MG63 (cell line): ENCODE data around the gene NAPSA. TPM values are rescaled to one million over a fixed set of nuclear protein-coding genes. Genes with fewer than 3 reads are reported as not detected.
A peak's percentile ranks its signal among the peaks of the same experiment; 100 is the strongest.

Source experiments
- DNase-seq: peaks from one replicate; pipeline ENCODE4 v3.0.0-alpha.2; 2020
- H3K27me3 ChIP-seq: fragments of 250-450 bp; sonication (Bioruptor Pico); 2 replicates; pipeline ENCODE4 v1.5.1; 2020; ENCODE audit warnings: mild to moderate bottlenecking, moderate library complexity
- H3K36me3 ChIP-seq: fragments of 250-450 bp; sonication (Bioruptor Pico); 2 replicates; pipeline ENCODE4 v1.5.1; 2020; ENCODE audit warnings: mild to moderate bottlenecking, moderate library complexity
- H3K4me3 ChIP-seq: fragments of 250-450 bp; sonication (Bioruptor Pico); 2 replicates; pipeline ENCODE4 v1.5.1; 2020; ENCODE audit warnings: mild to moderate bottlenecking, moderate library complexity
- H3K9me3 ChIP-seq: fragments of 250-450 bp; sonication (Bioruptor Pico); 2 replicates; pipeline ENCODE4 v1.5.1; 2020; ENCODE audit warnings: mild to moderate bottlenecking, moderate library complexity
- total RNA-seq: library from RNA; depleted of rRNA; stranded (reverse); fragments of >200 nt; shearing (Covaris generic); gene quantifications from 2 replicates; pipeline ENCODE4 v1.2.3, GENCODE V29; 2014; ENCODE audit warnings: low replicate concordance; rRNA removed

NAPSA gene
- total RNA-seq, 1 experiment from 2014 or later, result not detected

- Histone ChIP-seq H3K36me3 (no peaks in the 10 kb centered on the region), H3K4me3 (no peak overlapping the region), H3K27me3 (peaks cover 63% of the 10 kb centered on the region), H3K9me3 (no peaks in the 10 kb centered on the region)
- peak; percentile 12 for DNase-seq
Observed at GRCh38 chr19:50315773-50316448, 49.5 kb downstream of the NAPSA start.

GRCh38 chr19:50314724-50315708 lies 50.4 kb downstream of the NAPSA start:
- Histone ChIP-seq H3K9me3 (no peaks in the 10 kb centered on the region), H3K4me3 (no peak overlapping the region), H3K36me3 (no peaks in the 10 kb centered on the region), H3K27me3 (peaks cover 72% of the 10 kb centered on the region)
- no peak for DNase-seq

GRCh38 chr19:50313812-50314536 lies 51.5 kb downstream of the NAPSA start:
- Histone ChIP-seq H3K4me3 (no peak overlapping the region), H3K36me3 (no peaks in the 10 kb centered on the region), H3K9me3 (no peaks in the 10 kb centered on the region), H3K27me3 (peaks cover 74% of the 10 kb centered on the region)
- DNase-seq, result no peak

DNA sequence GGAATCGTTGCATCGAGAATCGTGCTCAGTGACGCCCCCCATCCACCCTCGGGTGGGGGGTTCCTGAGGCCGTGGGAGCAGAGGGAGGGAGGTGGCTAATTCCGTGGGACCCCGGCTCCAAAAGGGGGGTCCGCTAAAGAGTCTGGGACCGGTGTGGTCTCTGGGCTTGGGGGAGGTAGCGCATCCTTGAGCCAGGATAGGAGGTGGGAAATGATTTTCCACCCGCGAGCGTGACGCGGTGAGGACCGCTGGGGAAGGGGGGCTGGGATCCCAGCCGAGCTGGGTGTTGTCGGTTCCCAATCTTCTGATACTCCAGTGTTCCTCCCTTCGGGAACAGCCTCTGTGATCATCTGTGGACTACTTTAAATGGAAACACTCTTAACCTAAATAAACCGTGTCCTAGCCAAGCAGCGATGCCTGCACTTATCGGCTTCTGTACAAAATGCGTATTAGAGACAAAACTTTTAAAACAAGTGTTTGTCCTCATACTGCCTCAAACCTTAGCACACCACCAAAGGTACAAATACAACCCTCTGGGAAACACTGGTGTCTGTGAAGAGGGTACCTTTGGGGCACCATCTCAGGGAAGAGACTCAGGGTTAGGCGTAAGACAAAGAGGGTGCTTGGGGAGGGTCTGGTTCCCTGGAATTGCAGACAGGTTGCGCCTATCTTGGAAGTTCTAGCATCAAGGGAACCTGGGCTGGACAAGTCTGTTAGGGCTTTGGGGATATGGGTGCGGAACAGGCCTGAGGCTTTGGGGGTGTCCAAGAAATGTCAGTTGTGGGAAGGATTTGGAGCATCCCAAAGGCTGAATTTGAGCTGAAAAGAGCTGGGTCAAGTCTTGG lies 52.2 kb downstream of the NAPSA start:
- Histone ChIP-seq H3K27me3 (peaks cover 73% of the 10 kb centered on the region), H3K4me3 (no peak overlapping the region), H3K36me3 (no peaks in the 10 kb centered on the region), H3K9me3 (no peaks in the 10 kb centered on the region)
- DNase-seq, result no peak

- DNase-seq, result peak; percentile 43
- Histone ChIP-seq H3K27me3 (peaks cover 74% of the 10 kb centered on the region), H3K9me3 (no peaks in the 10 kb centered on the region), H3K4me3 (no peak overlapping the region), H3K36me3 (no peaks in the 10 kb centered on the region)
Observed at GRCh38 chr19:50311723-50312635, 53.5 kb downstream of the NAPSA start.

GRCh38 chr19:50310759-50311465 lies 54.5 kb downstream of the NAPSA start:
- Histone ChIP-seq H3K9me3 (no peaks in the 10 kb centered on the region), H3K4me3 (no peak overlapping the region), H3K36me3 (no peaks in the 10 kb centered on the region), H3K27me3 (peaks cover 68% of the 10 kb centered on the region)
- DNase-seq, result no peak

GRCh38 chr19:50309396-50310125 lies 55.9 kb downstream of the NAPSA start:
- H3K9me3 ChIP-seq, result no peaks in the 10 kb centered on the region
- DNase-seq, result no peak
- no peaks in the 10 kb centered on the region for H3K36me3 ChIP-seq
- peaks cover 57% of the 10 kb centered on the region for H3K27me3 ChIP-seq
- no peak overlapping the region for H3K4me3 ChIP-seq

DNA sequence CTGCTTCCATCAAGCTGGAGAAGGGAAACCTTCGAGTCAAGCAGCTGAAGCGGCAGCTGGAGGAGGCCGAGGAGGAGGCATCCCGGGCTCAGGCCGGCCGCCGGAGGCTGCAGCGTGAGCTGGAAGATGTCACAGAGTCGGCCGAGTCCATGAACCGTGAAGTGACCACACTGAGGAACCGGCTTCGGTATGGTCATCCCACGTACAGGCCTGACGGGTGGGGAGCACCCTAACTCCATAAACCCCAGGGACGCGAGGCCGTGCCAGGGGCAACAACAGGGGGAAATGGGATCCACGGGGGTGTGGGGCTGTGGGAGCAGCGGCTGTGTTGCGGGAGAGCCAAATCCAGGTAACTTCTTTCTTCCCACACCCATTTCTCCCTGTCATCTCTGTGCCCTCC lies 56.4 kb downstream of the NAPSA start:
- no peaks in the 10 kb centered on the region for H3K9me3 ChIP-seq
- DNase-seq, result no peak
- no peaks in the 10 kb centered on the region for H3K36me3 ChIP-seq
- H3K4me3 ChIP-seq, result no peak overlapping the region
- H3K27me3 ChIP-seq, result peaks cover 54% of the 10 kb centered on the region

Other genes with a start within 250 kb of the NAPSA start
- gene IZUMO2, start 202.4 kb downstream of the NAPSA start, total RNA-seq, result not detected in 2 replicates
- 2.1 TPM in 1 of 2 replicates, not detected in the other for gene MYH14, start 162.0 kb downstream of the NAPSA start, total RNA-seq
- not detected in 2 replicates for gene KCNC3, start 36.3 kb downstream of the NAPSA start, total RNA-seq
- gene NR1H2, start 10.8 kb upstream of the NAPSA start, total RNA-seq, result 113 and 173 TPM in 2 replicates
- gene POLD1, start 18.7 kb upstream of the NAPSA start, total RNA-seq, result 44.1 and 117 TPM in 2 replicates
- not detected in 2 replicates for gene SPIB, start 53.3 kb upstream of the NAPSA start, total RNA-seq
- gene MYBPC2, start 67.3 kb upstream of the NAPSA start, total RNA-seq, result 0.03 TPM in 1 of 2 replicates, not detected in the other
- gene EMC10, start 110.9 kb upstream of the NAPSA start, total RNA-seq, result 98.5 and 127 TPM in 2 replicates
- gene GARIN5A, start 111.2 kb upstream of the NAPSA start, total RNA-seq, result 1.2 TPM in 1 of 2 replicates, not detected in the other
- 92.8 and 140 TPM in 2 replicates for gene JOSD2, start 145.6 kb upstream of the NAPSA start, total RNA-seq
- not detected in 2 replicates for gene ASPDH, start 148.3 kb upstream of the NAPSA start, total RNA-seq
- 1.1 and 1.7 TPM in 2 replicates for gene LRRC4B, start 202.8 kb upstream of the NAPSA start, total RNA-seq